ENCODE measurements around the gene PCLO.

PCLO gene

DNA sequence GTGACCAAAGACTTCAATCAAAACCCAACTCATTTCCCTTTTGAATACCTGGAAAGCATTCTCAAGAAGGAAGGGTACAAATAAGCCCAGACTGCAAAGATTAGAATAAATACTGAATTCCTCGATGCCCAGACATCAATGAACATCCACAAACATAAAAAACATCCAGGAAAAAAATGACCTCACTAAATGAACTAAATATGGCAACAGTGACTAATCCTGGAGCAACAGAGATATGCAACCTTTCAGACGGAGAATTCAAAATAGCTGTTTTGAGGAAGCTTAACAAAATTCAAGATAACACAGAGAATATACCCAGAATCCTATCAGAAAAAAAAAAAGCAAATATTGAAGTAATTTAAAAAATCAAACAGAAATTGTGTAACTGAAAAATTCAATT is 43.2 kb downstream of the PCLO start:
- TF ChIP-seq, protein P1, sequence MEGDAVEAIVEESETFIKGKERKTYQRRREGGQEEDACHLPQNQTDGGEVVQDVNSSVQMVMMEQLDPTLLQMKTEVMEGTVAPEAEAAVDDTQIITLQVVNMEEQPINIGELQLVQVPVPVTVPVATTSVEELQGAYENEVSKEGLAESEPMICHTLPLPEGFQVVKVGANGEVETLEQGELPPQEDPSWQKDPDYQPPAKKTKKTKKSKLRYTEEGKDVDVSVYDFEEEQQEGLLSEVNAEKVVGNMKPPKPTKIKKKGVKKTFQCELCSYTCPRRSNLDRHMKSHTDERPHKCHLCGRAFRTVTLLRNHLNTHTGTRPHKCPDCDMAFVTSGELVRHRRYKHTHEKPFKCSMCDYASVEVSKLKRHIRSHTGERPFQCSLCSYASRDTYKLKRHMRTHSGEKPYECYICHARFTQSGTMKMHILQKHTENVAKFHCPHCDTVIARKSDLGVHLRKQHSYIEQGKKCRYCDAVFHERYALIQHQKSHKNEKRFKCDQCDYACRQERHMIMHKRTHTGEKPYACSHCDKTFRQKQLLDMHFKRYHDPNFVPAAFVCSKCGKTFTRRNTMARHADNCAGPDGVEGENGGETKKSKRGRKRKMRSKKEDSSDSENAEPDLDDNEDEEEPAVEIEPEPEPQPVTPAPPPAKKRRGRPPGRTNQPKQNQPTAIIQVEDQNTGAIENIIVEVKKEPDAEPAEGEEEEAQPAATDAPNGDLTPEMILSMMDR (conservative IDR thresholded peaks at IDR 0.05; ENCODE audit: control insufficient read depth, insufficient read depth, low read depth, low read length) = no peak
- no peak overlapping the region for H3K4me3 ChIP-seq (ENCODE audit: control insufficient read depth, low read depth, low read length)
- no peak for DNase-seq (ENCODE audit: low read depth)

DNA sequence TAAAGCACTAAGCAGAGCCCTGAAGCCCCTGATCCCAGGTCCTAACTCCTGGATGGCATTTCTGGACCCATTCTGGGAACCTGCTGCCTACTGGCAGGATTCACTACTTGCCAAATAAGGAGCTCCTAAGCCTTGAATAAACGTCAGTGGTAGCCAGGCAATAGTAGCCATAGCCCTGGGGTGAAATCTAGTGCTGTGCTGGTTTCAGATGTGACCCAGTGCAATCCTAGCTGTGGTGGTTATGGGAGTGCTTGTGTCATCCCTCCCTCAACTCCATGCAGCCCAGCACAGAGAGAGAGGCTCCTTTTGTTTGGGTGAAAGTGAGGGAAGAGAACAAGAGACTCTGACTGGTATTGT is 43.7 kb downstream of the PCLO start:
- TF ChIP-seq, protein P1 (conservative IDR thresholded peaks at IDR 0.05; ENCODE audit: control insufficient read depth, insufficient read depth, low read depth, low read length) = no peak
- no peak for DNase-seq (ENCODE audit: low read depth)
- H3K4me3 ChIP-seq (ENCODE audit: control insufficient read depth, low read depth, low read length) = no peak overlapping the region

DNA sequence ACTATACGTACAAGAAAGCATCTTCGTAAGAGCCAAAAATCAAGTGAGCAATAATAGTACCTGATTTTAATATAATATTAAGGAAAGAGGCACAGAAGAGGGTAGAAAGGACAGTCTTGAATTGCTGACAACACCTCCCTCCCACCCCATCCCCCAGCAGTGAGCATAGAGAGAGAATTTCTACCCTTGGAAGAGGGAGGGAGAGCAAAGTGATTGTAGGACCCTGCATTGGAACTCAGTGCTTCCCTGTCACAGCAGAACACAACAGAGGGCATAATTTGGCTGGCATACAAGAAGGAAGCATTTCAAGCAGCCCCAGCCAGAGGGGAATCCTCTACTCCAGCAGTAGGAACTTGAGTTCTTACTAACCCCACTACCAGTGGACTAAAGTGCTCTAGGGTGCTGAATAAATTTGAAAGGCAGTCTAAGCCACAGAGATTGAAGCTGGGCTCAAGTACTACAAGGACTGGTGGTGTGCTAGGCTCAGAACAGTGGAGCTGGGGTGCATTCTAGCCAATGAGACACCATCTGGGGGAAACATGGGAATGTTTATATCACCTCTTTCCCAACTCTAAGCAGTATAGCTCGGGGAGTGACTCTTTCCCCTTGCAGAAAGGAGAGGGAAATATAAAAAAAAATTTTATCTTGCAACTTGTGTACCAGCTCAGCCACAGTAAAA is 44.2 kb downstream of the PCLO start:
- TF ChIP-seq, protein P1 (conservative IDR thresholded peaks at IDR 0.05; ENCODE audit: control insufficient read depth, insufficient read depth, low read depth, low read length) = no peak
- DNase-seq (ENCODE audit: low read depth) = no peak
- no peak overlapping the region for H3K4me3 ChIP-seq (ENCODE audit: control insufficient read depth, low read depth, low read length)

DNA sequence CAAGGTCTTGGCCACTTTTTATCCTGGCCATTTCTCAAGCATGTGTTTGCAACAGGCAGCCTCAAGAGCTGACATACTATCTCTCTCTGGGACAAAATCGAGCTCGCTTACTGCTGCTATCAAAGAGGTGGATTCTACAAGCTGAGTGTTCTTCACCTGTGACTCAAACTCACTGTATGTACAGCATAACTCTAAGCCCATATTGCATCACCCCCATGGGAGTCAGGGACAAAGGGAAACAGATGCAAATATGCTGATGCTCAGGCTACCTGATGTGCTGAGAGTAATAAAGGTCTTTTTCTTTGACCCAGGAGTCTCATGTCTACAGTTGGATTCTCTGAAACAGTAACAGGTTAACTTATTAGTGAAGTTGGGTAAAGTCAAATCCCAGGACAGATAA is 45.2 kb downstream of the PCLO start:
- H3K4me3 ChIP-seq (ENCODE audit: control insufficient read depth, low read depth, low read length) = no peak overlapping the region
- no peak for DNase-seq (ENCODE audit: low read depth)
- TF ChIP-seq, protein P1 (conservative IDR thresholded peaks at IDR 0.05; ENCODE audit: control insufficient read depth, insufficient read depth, low read depth, low read length) = no peak

DNA sequence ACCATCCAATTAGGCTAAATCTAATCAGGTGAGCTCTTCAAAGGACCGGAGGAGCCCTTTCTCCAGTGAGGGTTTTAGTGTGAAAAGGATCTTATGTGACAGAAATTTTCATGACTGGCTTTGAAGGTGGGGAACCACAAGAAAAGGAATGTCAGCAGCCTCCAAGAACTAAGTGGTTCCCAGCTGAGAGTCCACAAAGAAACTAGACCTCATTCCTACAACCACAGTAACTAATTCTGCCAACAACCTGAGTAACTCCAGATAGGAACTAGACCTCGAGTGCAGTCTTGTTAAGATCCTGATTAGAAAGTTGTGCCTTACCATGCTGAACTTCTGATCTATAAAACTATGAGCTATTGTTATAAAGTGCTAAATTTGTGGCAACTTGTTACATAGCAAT is 51.3 kb downstream of the PCLO start:
- DNase-seq (ENCODE audit: low read depth) = no peak
- TF ChIP-seq, protein P1 (conservative IDR thresholded peaks at IDR 0.05; ENCODE audit: control insufficient read depth, insufficient read depth, low read depth, low read length) = no peak
- H3K4me3 ChIP-seq (ENCODE audit: control insufficient read depth, low read depth, low read length) = no peak overlapping the region

DNA sequence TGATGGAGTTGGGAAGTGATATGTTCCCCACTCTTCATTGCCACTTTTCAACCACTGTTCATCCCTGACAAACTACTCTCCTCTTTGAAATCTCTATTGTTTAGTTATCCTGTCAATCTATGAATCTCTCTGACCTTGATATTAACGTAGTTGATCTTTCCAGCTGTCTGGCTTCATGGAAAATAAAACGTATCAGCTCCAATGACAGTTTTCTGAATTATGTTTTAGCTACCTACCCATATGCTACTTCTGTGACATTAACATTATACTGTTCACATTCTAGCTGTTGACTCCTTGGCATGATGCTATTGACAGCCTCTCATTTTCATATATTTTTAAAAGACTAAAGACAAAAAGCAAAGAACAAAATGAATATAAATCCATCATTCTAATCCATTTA is 53.3 kb downstream of the PCLO start:
- DNase-seq (ENCODE audit: low read depth) = no peak
- TF ChIP-seq, protein P1 (conservative IDR thresholded peaks at IDR 0.05; ENCODE audit: control insufficient read depth, insufficient read depth, low read depth, low read length) = no peak
- no peak overlapping the region for H3K4me3 ChIP-seq (ENCODE audit: control insufficient read depth, low read depth, low read length)

DNA sequence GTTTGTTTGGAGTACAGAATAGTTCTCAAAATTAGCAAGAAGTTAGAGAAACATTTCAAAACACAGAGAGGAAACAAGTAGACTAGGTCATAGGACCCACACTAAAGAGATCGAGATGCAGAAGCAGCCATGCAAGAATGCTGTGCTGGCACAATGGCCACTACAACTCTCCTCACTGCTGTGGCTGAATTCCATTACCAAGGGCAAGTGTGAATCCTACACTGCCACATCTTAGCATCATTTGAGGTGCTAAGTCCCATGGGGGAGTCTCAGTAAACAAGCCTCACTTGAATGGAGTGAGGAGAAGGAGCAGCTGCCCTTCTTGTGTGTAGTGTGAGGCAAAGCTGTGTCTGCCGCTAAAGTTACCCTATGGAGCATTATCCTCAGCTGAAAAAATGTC is 56.7 kb downstream of the PCLO start:
- DNase-seq (ENCODE audit: low read depth) = no peak
- no peak overlapping the region for H3K4me3 ChIP-seq (ENCODE audit: control insufficient read depth, low read depth, low read length)
- TF ChIP-seq, protein P1 (conservative IDR thresholded peaks at IDR 0.05; ENCODE audit: control insufficient read depth, insufficient read depth, low read depth, low read length) = no peak

Data from fibroblast of mammary gland (primary cell).